HG02970 (cell line): ENCODE data around the gene RARS2.
A peak's percentile ranks its signal among the peaks of the same experiment; 100 is the strongest.
"Not testable (repeated sequence)": the region's sequence is repeated elsewhere in the genome, so short reads cannot be mapped to it uniquely, and the experiment has no call there.

Experiments
- ATAC-seq: cut with Tn5 transposase; IDR thresholded peaks from one replicate; pipeline ENCODE4 v1.9.1; 2021; ENCODE audit warnings: mild to moderate bottlenecking, moderate library complexity, moderate number of reproducible peaks; ENCODE audit not compliant: unreplicated experiment, low FRiP score

Gene RARS2

GRCh38 chr6:87514831-87515230 is 75.0 kb downstream of the RARS2 start:
- no peak for ATAC-seq

- ATAC-seq = no peak
These were observed 85.3 kb downstream of the RARS2 start for GRCh38 chr6:87504441-87504840.

- ATAC-seq = no peak
These were observed 87.8 kb downstream of the RARS2 start for GRCh38 chr6:87501809-87502572.

GRCh38 chr6:87498048-87498447 is 91.7 kb downstream of the RARS2 start:
- no peak for ATAC-seq

- ATAC-seq = no peak
These were observed 94.9 kb downstream of the RARS2 start for GRCh38 chr6:87494761-87495422.

- ATAC-seq = not testable (repeated sequence)
These were observed 100.5 kb downstream of the RARS2 start for GRCh38 chr6:87489326-87489725.

GRCh38 chr6:87487555-87487954 is 102.2 kb downstream of the RARS2 start:
- no peak for ATAC-seq

- ATAC-seq = no peak
These were observed 105.3 kb downstream of the RARS2 start for GRCh38 chr6:87484491-87484890.

- ATAC-seq = no peak
These were observed 105.9 kb downstream of the RARS2 start for GRCh38 chr6:87483929-87484328.

- no peak for ATAC-seq
These were observed 107.4 kb downstream of the RARS2 start for GRCh38 chr6:87482366-87482765.

GRCh38 chr6:87481931-87482330 is 107.9 kb downstream of the RARS2 start:
- no peak for ATAC-seq

GRCh38 chr6:87473419-87473903 is 116.3 kb downstream of the RARS2 start:
- peak; percentile 49 for ATAC-seq

- peak; percentile 96 for ATAC-seq
These were observed 117.0 kb downstream of the RARS2 start, which contains the start of gene SLC35A1 for GRCh38 chr6:87472525-87473418. TSS of gene SLC35A1 (plus strand) at chr6:87472974. CDS start at chr6:87473004, 30 bp downstream.

- no peak for ATAC-seq
These were observed 124.7 kb downstream of the RARS2 start for GRCh38 chr6:87465051-87465450.
